Activated CD8-positive, alpha-beta memory T cell treated with anti-CD3 and anti-CD28 coated beads, Interleukin-2, amount 10 ng/mL, durations not matched to agents 7 days and 5 days (primary cell): ENCODE data around the gene XDH. TPM values are rescaled to one million over a fixed set of nuclear protein-coding genes. Genes with fewer than 3 reads are reported as not detected.

ENCODE experiments used
- ATAC-seq: fragments of 150-1000 bp; cut with Tn5 transposase; one replicate; pipeline ENCODE4 v1.10.0; 2021; ENCODE audit warnings: moderate library complexity
- CTCF ChIA-PET: fragments of 350-600 bp; sonication (Branson Sonifier 250); formaldehyde crosslinking; loops from one replicate; lab custom pipeline; 2021; ENCODE audit warnings: antibody characterized with exemption; lab: Charles Lee
- DNase-seq: peaks from one replicate; pipeline ENCODE4 v3.0.0-alpha.2; 2020
- H3K27ac Mint-ChIP-seq: one replicate; pipeline ENCODE4 v1.8.0; 2021; ENCODE audit warnings: mild to moderate bottlenecking, mixed read lengths
- H3K27me3 Mint-ChIP-seq: one replicate; pipeline ENCODE4 v1.8.0; 2021; ENCODE audit warnings: mixed read lengths
- H3K36me3 Mint-ChIP-seq: one replicate; pipeline ENCODE4 v1.8.0; 2021; ENCODE audit warnings: mild to moderate bottlenecking, mixed read lengths
- H3K4me1 Mint-ChIP-seq: one replicate; pipeline ENCODE4 v1.8.0; 2021; ENCODE audit warnings: mixed read lengths
- H3K4me3 Mint-ChIP-seq: one replicate; pipeline ENCODE4 v1.8.0; 2021; ENCODE audit warnings: mild to moderate bottlenecking, moderate library complexity, mixed read lengths
- H3K9me3 Mint-ChIP-seq: one replicate; pipeline ENCODE4 v1.8.0; 2022; ENCODE audit warnings: low read depth, mixed read lengths
- total RNA-seq, 2 experiments: library from RNA; stranded (reverse); gene quantifications; one replicate each; pipeline ENCODE4 v1.2.3, GENCODE V29; 2021

XDH gene
- total RNA-seq, 2 experiments from 2014 or later, result 0.41 TPM; not detected in 1

- no peak overlapping the region for H3K4me3 Mint-ChIP-seq
- H3K27ac Mint-ChIP-seq, result no peak overlapping the region
- peaks cover 14% of the 10 kb centered on the region for H3K4me1 Mint-ChIP-seq
- H3K36me3 Mint-ChIP-seq, result no peaks in the 10 kb centered on the region
- DNase-seq (no peak), ATAC-seq (no peak)
- peaks cover 37% of the 10 kb centered on the region for H3K27me3 Mint-ChIP-seq
- CTCF ChIA-PET, result interaction anchor here (1.1 kb wide), 1 partner anchor 22 kb away, joined by 4 read pairs; no protein-coding TSS in a partner anchor
- no peaks in the 10 kb centered on the region for H3K9me3 Mint-ChIP-seq
Observed at GRCh38 chr2:31388736-31389135, 25.8 kb downstream of the XDH start.

GRCh38 chr2:31387850-31388249 lies 26.7 kb downstream of the XDH start:
- Mint-ChIP-seq H3K27me3 (peaks cover 31% of the 10 kb centered on the region), H3K9me3 (no peaks in the 10 kb centered on the region), H3K36me3 (no peaks in the 10 kb centered on the region), H3K27ac (no peak overlapping the region), H3K4me3 (no peak overlapping the region), H3K4me1 (peaks cover 23% of the 10 kb centered on the region)
- no peak for ATAC-seq
- DNase-seq, result no peak
- CTCF ChIA-PET, result interaction anchor here (1.1 kb wide), 1 partner anchor 22 kb away, joined by 4 read pairs; no protein-coding TSS in a partner anchor

- peaks cover 24% of the 10 kb centered on the region for H3K27me3 Mint-ChIP-seq
- DNase-seq, result no peak
- no peaks in the 10 kb centered on the region for H3K9me3 Mint-ChIP-seq
- no peak overlapping the region for H3K27ac Mint-ChIP-seq
- no peak for ATAC-seq
- peaks cover 35% of the 10 kb centered on the region for H3K4me1 Mint-ChIP-seq
- no peaks in the 10 kb centered on the region for H3K36me3 Mint-ChIP-seq
- no peak overlapping the region for H3K4me3 Mint-ChIP-seq
- CTCF ChIA-PET, result no interaction called here
Observed at GRCh38 chr2:31386648-31387047, 27.9 kb downstream of the XDH start.

GRCh38 chr2:31386172-31386571 lies 28.4 kb downstream of the XDH start:
- Mint-ChIP-seq H3K4me1 (peaks cover 39% of the 10 kb centered on the region), H3K27ac (no peak overlapping the region), H3K27me3 (peaks cover 19% of the 10 kb centered on the region), H3K4me3 (no peak overlapping the region), H3K36me3 (peaks cover 2% of the 10 kb centered on the region), H3K9me3 (no peaks in the 10 kb centered on the region)
- no peak for ATAC-seq
- no peak for DNase-seq
- CTCF ChIA-PET, result no interaction called here

- H3K36me3 Mint-ChIP-seq, result peaks cover 2% of the 10 kb centered on the region
Observed at GRCh38 chr2:31384771-31385276, 29.7 kb downstream of the XDH start.

GRCh38 chr2:31384351-31384750 lies 30.2 kb downstream of the XDH start:
- H3K4me3 Mint-ChIP-seq, result no peak overlapping the region
- H3K36me3 Mint-ChIP-seq, result peaks cover 2% of the 10 kb centered on the region
- DNase-seq (peak; percentile 63), ATAC-seq (peak; percentile 82)
- CTCF ChIA-PET, result interaction anchor here (0.6 kb wide), 1 partner anchor 29 kb away, joined by 3 read pairs; no protein-coding TSS in a partner anchor
- peak overlapping the region; percentile 36 for H3K27ac Mint-ChIP-seq
- no peaks in the 10 kb centered on the region for H3K9me3 Mint-ChIP-seq
- peaks cover 39% of the 10 kb centered on the region for H3K4me1 Mint-ChIP-seq
- H3K27me3 Mint-ChIP-seq, result peaks cover 5% of the 10 kb centered on the region

More at GRCh38 chr2:31384771-31385276, 29.7 kb downstream of the XDH start:
- DNase-seq (no peak), ATAC-seq (no peak)
- CTCF ChIA-PET, result interaction anchor here (0.6 kb wide), 1 partner anchor 28 kb away, joined by 3 read pairs; no protein-coding TSS in a partner anchor
- Mint-ChIP-seq H3K27me3 (peaks cover 9% of the 10 kb centered on the region), H3K4me1 (peaks cover 39% of the 10 kb centered on the region), H3K27ac (no peak overlapping the region), H3K9me3 (no peaks in the 10 kb centered on the region), H3K4me3 (no peak overlapping the region)

- CTCF ChIA-PET, result interaction anchor here (1.1 kb wide), 1 partner anchor 28 kb away, joined by 3 read pairs; no protein-coding TSS in a partner anchor
- Mint-ChIP-seq H3K4me3 (no peak overlapping the region), H3K4me1 (peaks cover 39% of the 10 kb centered on the region), H3K36me3 (peaks cover 2% of the 10 kb centered on the region), H3K27ac (peak overlapping the region; percentile 32), H3K9me3 (no peaks in the 10 kb centered on the region), H3K27me3 (peaks cover 3% of the 10 kb centered on the region)
- DNase-seq (no peak), ATAC-seq (no peak)
Observed at GRCh38 chr2:31383471-31384153, 30.9 kb downstream of the XDH start.

GRCh38 chr2:31382452-31383120 lies 32.0 kb downstream of the XDH start:
- Mint-ChIP-seq H3K4me1 (peaks cover 42% of the 10 kb centered on the region), H3K9me3 (no peaks in the 10 kb centered on the region), H3K27me3 (peaks cover 2% of the 10 kb centered on the region), H3K36me3 (peaks cover 2% of the 10 kb centered on the region), H3K27ac (no peak overlapping the region), H3K4me3 (no peak overlapping the region)
- DNase-seq (no peak), ATAC-seq (no peak)
- CTCF ChIA-PET, result interaction anchor here (0.8 to 1.1 kb wide), 2 partner anchors 27 to 52 kb away, joined by 3 read pairs; no protein-coding TSS in a partner anchor

- Mint-ChIP-seq H3K27ac (peak overlapping the region; percentile 30), H3K4me1 (peaks cover 42% of the 10 kb centered on the region), H3K9me3 (no peaks in the 10 kb centered on the region), H3K36me3 (peaks cover 2% of the 10 kb centered on the region), H3K27me3 (peaks cover 2% of the 10 kb centered on the region), H3K4me3 (no peak overlapping the region)
- DNase-seq (no peak), ATAC-seq (no peak)
- CTCF ChIA-PET, result no interaction called here
Observed at GRCh38 chr2:31381601-31382000, 32.9 kb downstream of the XDH start.

- H3K9me3 Mint-ChIP-seq, result no peaks in the 10 kb centered on the region
- no peak overlapping the region for H3K4me3 Mint-ChIP-seq
- H3K4me1 Mint-ChIP-seq, result peaks cover 40% of the 10 kb centered on the region
- DNase-seq (no peak), ATAC-seq (no peak)
- H3K27me3 Mint-ChIP-seq, result peaks cover 2% of the 10 kb centered on the region
- CTCF ChIA-PET, result no interaction called here
- no peak overlapping the region for H3K27ac Mint-ChIP-seq
- peaks cover 2% of the 10 kb centered on the region for H3K36me3 Mint-ChIP-seq
Observed at GRCh38 chr2:31380243-31380642, 34.3 kb downstream of the XDH start.

- no peaks in the 10 kb centered on the region for H3K9me3 Mint-ChIP-seq
- H3K27ac Mint-ChIP-seq, result no peak overlapping the region
- peaks cover 2% of the 10 kb centered on the region for H3K27me3 Mint-ChIP-seq
- CTCF ChIA-PET, result no interaction called here
- DNase-seq, result no peak
- H3K36me3 Mint-ChIP-seq, result peaks cover 2% of the 10 kb centered on the region
- H3K4me3 Mint-ChIP-seq, result no peak overlapping the region
- H3K4me1 Mint-ChIP-seq, result peaks cover 38% of the 10 kb centered on the region
- ATAC-seq, result no peak
Observed at GRCh38 chr2:31379747-31380146, 34.8 kb downstream of the XDH start.

GRCh38 chr2:31378791-31379501 lies 35.6 kb downstream of the XDH start:
- ATAC-seq (no peak), DNase-seq (no peak)
- peaks cover 2% of the 10 kb centered on the region for H3K36me3 Mint-ChIP-seq
- no peak overlapping the region for H3K4me3 Mint-ChIP-seq
- CTCF ChIA-PET, result no interaction called here
- H3K27me3 Mint-ChIP-seq, result peaks cover 9% of the 10 kb centered on the region
- peaks cover 30% of the 10 kb centered on the region for H3K4me1 Mint-ChIP-seq
- H3K9me3 Mint-ChIP-seq, result no peaks in the 10 kb centered on the region
- H3K27ac Mint-ChIP-seq, result no peak overlapping the region

- DNase-seq, result no peak
- CTCF ChIA-PET, result no interaction called here
- Mint-ChIP-seq H3K9me3 (no peaks in the 10 kb centered on the region), H3K27ac (no peak overlapping the region), H3K27me3 (peaks cover 12% of the 10 kb centered on the region), H3K4me3 (no peak overlapping the region), H3K36me3 (peaks cover 2% of the 10 kb centered on the region), H3K4me1 (peaks cover 24% of the 10 kb centered on the region)
- no peak for ATAC-seq
Observed at GRCh38 chr2:31378389-31378788, 36.2 kb downstream of the XDH start.
